ENCODE results near the gene NUCKS1.

NUCKS1 gene

GRCh38 chr1:205667909-205668643 lies 81.9 kb downstream of the NUCKS1 start:
- no peak for DNase-seq

GRCh38 chr1:205666372-205667166 lies 83.4 kb downstream of the NUCKS1 start:
- DNase-seq = no peak

GRCh38 chr1:205665201-205666045 lies 84.6 kb downstream of the NUCKS1 start:
- DNase-seq = no peak

- DNase-seq = peak in 1 of 2 experiments; percentile 14
Measured at GRCh38 chr1:205664399-205665017, 85.5 kb downstream of the NUCKS1 start.

- DNase-seq = no peak
Measured at GRCh38 chr1:205663286-205663936, 86.6 kb downstream of the NUCKS1 start.
